Peyer's patch (tissue), 4 donors: Measurements from ENCODE around the gene MREG. TPM values are rescaled to one million over a fixed set of nuclear protein-coding genes. Genes with fewer than 3 reads are reported as not detected.

Experiments used
- DNase-seq, 3 donors: peaks; one replicate each; pipeline ENCODE4 v3.0.0-alpha.2; 2017 to 2019
- H3K27ac ChIP-seq, 4 donors: fragments of 200-600 bp; sonication (generic); one replicate each; pipeline ENCODE4 v1.5.1; 2016 to 2019
- H3K27me3 ChIP-seq, 2 donors: fragments of 200-600 bp; sonication (generic); one replicate each; pipeline ENCODE4 v1.5.1; 2019
- H3K36me3 ChIP-seq, 3 donors: fragments of 200-600 bp; sonication (generic); one replicate each; pipeline ENCODE4 v1.5.1; 2016 to 2019
- H3K4me1 ChIP-seq, 4 donors: fragments of 200-600 bp; sonication (generic); one replicate each; pipeline ENCODE4 v1.5.1; 2016 to 2019
- H3K4me3 ChIP-seq, 4 donors: fragments of 200-600 bp; sonication (generic); 1 replicate in 3 of 4; 2 replicates in 1 of 4; pipeline ENCODE4 v1.5.1; 2016 to 2019; ENCODE audit warnings: mild to moderate bottlenecking in 1 of 4
- H3K9me3 ChIP-seq, 4 donors: fragments of 200-600 bp; sonication (generic); one replicate each; pipeline ENCODE4 v1.5.1; 2016 to 2019; ENCODE audit warnings: mild to moderate bottlenecking in 1 of 4
- POLR2A ChIP-seq, 2 donors: fragments of 450-650 bp; IDR thresholded peaks; one replicate each; pipeline ENCODE4 v1.5.1; 2017; ENCODE audit warnings: antibody characterized with exemption in 2 of 2, mild to moderate bottlenecking in 2 of 2, moderate library complexity in 2 of 2
- total RNA-seq, 4 donors: library from RNA; depleted of rRNA; stranded (reverse); fragments of >200 nt; gene quantifications; one replicate each; pipeline ENCODE4 v1.1.0, GENCODE V29; 2016
- TF ChIP-seq, protein P1 (sequence below), 6 experiments: fragments of 450-650 bp in 4 of 6; fragments of 200-600 bp in 2 of 6; sonication (generic) in 1 of 6; IDR thresholded peaks; one replicate each; pipeline ENCODE4 v1.5.1; 2017 to 2019; ENCODE audit warnings: antibody characterized with exemption in 6 of 6, mild to moderate bottlenecking in 3 of 6, moderate library complexity in 1 of 6

MREG gene
- total RNA-seq, 4 donors from 2014 or later, result 6.2 to 10.7 (median 7.2) TPM

DNA sequence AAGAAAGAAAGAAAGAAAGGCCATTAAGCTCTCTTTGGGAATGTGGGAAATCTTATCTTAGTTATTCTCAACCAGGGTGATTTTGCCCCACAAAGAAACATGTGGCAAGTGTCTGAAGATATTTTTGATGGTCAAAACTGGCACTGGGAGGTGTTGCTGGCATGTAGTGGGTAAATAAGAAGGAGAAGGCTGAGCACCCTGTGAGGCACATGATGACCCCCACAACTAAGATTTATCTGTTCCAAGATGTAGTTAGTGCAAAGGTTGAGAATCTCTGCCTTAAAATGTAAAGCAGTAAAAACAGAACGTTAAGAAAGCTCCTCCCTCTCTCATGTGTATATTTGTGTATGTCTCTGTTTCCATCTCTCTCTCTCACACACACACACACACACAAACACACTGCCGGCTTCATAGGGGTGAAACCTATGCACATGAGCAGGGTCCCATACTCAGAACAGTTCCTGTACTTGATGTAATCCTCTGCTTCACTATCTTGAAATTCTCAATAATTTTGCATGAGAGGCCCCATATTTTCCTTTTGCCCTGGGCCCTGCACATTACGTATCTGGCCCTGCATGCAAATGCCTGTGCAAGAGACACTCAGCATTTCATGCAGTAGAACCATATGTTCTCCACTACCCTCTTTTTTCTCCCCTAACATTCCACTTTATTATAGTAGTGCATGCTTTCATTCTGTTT, 94.3 kb downstream of the MREG start:
- TF ChIP-seq, protein P1, sequence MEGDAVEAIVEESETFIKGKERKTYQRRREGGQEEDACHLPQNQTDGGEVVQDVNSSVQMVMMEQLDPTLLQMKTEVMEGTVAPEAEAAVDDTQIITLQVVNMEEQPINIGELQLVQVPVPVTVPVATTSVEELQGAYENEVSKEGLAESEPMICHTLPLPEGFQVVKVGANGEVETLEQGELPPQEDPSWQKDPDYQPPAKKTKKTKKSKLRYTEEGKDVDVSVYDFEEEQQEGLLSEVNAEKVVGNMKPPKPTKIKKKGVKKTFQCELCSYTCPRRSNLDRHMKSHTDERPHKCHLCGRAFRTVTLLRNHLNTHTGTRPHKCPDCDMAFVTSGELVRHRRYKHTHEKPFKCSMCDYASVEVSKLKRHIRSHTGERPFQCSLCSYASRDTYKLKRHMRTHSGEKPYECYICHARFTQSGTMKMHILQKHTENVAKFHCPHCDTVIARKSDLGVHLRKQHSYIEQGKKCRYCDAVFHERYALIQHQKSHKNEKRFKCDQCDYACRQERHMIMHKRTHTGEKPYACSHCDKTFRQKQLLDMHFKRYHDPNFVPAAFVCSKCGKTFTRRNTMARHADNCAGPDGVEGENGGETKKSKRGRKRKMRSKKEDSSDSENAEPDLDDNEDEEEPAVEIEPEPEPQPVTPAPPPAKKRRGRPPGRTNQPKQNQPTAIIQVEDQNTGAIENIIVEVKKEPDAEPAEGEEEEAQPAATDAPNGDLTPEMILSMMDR (IDR thresholded peaks at IDR 0.05), result no peak
- no peak for TF ChIP-seq POLR2A (IDR thresholded peaks at IDR 0.05)
- DNase-seq, result no peak
- H3K4me1 ChIP-seq, result peaks cover 0 to 7% (median 0%) of the 10 kb centered on the region in 4 donors
- no peak overlapping the region for H3K27ac ChIP-seq
- H3K27me3 ChIP-seq, result no peaks in the 10 kb centered on the region
- no peaks in the 10 kb centered on the region for H3K9me3 ChIP-seq
- H3K4me3 ChIP-seq, result no peak overlapping the region
- H3K36me3 ChIP-seq, result no peaks in the 10 kb centered on the region

DNA sequence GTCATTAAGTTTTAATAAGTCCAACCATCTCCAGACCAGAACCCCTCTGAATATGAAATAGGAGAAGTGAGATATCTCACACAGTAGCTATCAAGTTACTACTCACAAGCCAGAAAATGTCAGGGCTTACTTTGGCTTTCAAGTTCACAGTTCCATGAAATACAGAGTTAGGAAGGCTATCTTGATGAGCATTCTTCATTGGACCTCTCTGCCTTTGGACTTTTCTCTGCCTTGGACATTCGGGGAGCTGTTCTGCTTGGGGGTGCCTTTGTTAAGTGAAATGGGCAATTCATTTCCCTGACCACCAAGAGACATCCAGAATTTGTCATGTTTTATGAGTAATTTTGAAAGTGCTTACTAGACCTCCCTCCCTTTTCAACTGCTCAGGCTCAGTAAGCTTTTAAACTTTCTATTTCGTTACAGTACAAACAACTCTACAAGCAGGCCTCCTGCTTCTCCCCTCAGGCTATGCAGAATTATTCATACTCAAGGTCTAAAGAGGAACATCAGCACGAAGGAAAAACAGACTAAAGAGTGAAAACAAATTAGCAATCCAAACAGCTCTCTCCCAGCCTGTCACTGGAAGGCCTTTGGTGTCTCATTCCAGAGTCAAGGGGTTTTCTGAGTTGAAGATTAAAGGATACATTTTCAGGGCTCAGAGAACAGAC, 95.3 kb downstream of the MREG start:
- peaks cover 0 to 7% (median 0%) of the 10 kb centered on the region in 4 donors for H3K4me1 ChIP-seq
- DNase-seq, result no peak
- no peaks in the 10 kb centered on the region for H3K27me3 ChIP-seq
- no peaks in the 10 kb centered on the region for H3K36me3 ChIP-seq
- H3K9me3 ChIP-seq, result no peaks in the 10 kb centered on the region
- TF ChIP-seq POLR2A (IDR thresholded peaks at IDR 0.05), result no peak
- TF ChIP-seq, protein P1 (IDR thresholded peaks at IDR 0.05), result no peak
- H3K27ac ChIP-seq, result peak overlapping the region in 1 of 4 donors; percentile 15
- no peak overlapping the region for H3K4me3 ChIP-seq

DNA sequence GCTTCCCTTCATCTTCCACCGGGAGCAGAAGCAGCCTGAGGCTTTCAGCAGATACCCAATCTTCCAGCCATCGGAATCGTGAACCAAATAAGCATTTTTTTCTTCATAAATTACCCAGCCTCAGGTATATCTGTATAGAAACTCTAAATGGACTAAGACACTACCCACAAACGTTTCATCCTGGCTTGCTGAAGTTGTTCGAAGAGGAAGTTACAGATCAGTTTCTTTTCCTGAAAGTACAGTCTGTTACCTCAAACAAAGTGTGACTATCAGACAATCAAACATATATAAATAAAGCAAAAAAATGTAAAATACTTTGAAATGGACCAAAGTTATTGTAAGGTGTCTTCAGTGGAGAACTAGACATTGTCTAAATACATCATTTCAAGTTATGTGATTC, 97.9 kb downstream of the MREG start:
- Histone ChIP-seq H3K4me1 (peaks cover 0 to 7% (median 0%) of the 10 kb centered on the region in 4 donors), H3K4me3 (no peak overlapping the region), H3K36me3 (no peaks in the 10 kb centered on the region), H3K27me3 (no peaks in the 10 kb centered on the region), H3K9me3 (no peaks in the 10 kb centered on the region), H3K27ac (no peak overlapping the region)
- TF ChIP-seq, protein P1 (IDR thresholded peaks at IDR 0.05), result no peak
- TF ChIP-seq POLR2A (IDR thresholded peaks at IDR 0.05), result no peak
- DNase-seq, result no peak

DNA sequence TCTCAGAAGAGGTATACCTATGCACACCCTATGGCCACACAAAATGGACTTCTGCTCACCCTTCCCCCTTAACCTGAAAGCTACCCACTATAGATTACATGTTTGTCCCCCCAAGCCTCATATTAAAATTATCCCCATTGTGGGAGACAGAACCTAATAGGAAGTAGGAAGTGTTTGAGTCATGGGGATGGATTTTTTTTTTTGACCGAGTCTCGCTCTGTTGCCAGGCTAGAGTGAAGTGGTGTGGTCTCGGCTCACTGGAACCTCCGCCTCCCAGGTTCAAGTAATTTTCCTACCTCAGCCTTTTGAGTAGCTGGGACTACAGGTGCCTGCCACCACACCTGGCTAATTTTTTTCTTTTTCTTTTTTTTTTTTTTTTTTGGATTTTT, 98.6 kb downstream of the MREG start:
- Histone ChIP-seq H3K9me3 (no peaks in the 10 kb centered on the region), H3K4me3 (no peak overlapping the region), H3K36me3 (no peaks in the 10 kb centered on the region), H3K4me1 (peaks cover 0 to 7% (median 0%) of the 10 kb centered on the region in 4 donors), H3K27me3 (no peaks in the 10 kb centered on the region), H3K27ac (no peak overlapping the region)
- no peak for TF ChIP-seq POLR2A (IDR thresholded peaks at IDR 0.05)
- no peak for DNase-seq

DNA sequence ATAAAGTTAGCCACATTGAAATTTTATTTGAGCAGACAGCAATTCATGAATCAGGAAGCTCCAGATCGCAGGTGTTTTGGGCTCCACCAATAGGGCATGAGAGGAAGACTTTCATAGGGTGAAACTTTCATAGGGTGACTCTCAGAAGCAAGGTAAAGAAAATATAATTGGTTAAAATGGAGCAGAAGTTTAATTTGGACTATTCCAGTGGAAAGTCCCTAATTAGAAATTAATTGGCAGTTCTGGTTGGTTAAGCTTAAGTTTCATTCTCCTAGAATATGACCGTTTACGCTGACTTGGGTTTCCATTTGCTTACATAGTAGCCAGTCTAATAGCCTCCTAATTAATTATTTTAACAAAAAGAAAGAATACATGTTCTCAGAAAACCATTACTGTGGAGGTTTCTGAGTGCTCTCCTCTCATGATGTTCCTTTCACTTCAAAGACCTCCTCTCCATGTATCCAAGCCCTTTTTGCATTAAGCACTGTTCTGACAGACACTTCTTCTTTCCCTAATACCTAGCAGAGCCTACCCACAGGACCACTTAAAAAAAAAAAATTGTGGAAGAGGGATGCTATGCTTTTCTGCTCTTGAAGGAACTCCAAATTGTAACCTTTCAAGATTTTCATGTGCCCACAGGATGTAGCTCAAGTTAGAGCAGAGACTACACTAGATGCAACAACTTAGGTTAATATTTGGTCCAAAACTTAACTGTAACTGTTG, 99.1 kb downstream of the MREG start:
- no peak for DNase-seq
- no peaks in the 10 kb centered on the region for H3K27me3 ChIP-seq
- H3K4me1 ChIP-seq, result peaks cover 0 to 1% (median 0%) of the 10 kb centered on the region in 4 donors
- no peaks in the 10 kb centered on the region for H3K9me3 ChIP-seq
- no peak for TF ChIP-seq POLR2A (IDR thresholded peaks at IDR 0.05)
- TF ChIP-seq, protein P1 (IDR thresholded peaks at IDR 0.05), result no peak
- H3K4me3 ChIP-seq, result no peak overlapping the region
- no peak overlapping the region for H3K27ac ChIP-seq
- H3K36me3 ChIP-seq, result no peaks in the 10 kb centered on the region
